RPMI7951 (cell line): Measurements from ENCODE around the gene HES7. TPM values are rescaled to one million over a fixed set of nuclear protein-coding genes. Genes with fewer than 3 reads are reported as not detected.
"Not testable (repeated sequence)": the region's sequence is repeated elsewhere in the genome, so short reads cannot be mapped to it uniquely, and the experiment has no call there.

Experiments used
- DNase-seq: peaks from one replicate; pipeline ENCODE4 v3.0.0-alpha.2; 2012; ENCODE audit warnings: low read depth
- total RNA-seq: library from RNA; depleted of rRNA; stranded (reverse); fragments of >200 nt; shearing (Covaris generic); gene quantifications from 2 replicates; pipeline ENCODE4 v1.2.3, GENCODE V29; 2014; rRNA removed

The HES7 gene
- total RNA-seq: 0.48 TPM in 1 of 2 replicates, not detected in the other

DNA sequence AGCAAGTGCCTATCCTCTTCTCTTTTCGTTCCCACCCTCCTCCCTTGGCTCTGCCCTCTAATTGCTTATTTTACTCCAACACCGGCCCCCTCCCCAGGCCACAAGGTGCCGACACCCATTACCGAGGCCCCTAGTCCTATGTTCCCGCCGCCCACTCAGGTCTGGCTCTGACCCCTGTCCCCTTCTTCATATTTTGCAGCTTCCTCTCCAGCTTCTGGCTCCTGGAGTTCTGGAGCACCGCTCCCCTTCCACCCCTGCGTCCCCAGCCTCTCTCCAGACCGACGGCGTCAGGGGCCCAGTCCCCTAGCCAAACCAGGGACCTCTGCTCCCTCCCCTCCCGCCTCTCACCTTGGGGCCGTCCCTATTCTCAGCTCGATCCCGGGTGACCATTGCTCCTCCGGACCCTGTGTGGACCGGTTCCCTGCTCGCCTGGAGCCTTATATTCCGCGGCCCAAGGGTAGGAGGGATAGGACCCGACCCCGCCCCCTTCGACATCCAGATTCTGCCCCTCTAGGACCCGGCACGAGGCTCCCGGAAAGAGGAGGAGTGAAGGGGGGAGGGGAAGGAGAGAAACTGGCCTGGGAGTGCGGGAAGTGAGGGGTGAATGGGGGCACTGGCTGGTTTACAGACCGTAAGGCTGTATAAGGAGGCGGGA is at the start of gene HES7:
Gene HES7, minus strand, starts transcription at position 412 of the 655 bp plus-strand sequence. Its CDS starts 22 bp downstream, at position 390.
- DNase-seq: no peak

DNA sequence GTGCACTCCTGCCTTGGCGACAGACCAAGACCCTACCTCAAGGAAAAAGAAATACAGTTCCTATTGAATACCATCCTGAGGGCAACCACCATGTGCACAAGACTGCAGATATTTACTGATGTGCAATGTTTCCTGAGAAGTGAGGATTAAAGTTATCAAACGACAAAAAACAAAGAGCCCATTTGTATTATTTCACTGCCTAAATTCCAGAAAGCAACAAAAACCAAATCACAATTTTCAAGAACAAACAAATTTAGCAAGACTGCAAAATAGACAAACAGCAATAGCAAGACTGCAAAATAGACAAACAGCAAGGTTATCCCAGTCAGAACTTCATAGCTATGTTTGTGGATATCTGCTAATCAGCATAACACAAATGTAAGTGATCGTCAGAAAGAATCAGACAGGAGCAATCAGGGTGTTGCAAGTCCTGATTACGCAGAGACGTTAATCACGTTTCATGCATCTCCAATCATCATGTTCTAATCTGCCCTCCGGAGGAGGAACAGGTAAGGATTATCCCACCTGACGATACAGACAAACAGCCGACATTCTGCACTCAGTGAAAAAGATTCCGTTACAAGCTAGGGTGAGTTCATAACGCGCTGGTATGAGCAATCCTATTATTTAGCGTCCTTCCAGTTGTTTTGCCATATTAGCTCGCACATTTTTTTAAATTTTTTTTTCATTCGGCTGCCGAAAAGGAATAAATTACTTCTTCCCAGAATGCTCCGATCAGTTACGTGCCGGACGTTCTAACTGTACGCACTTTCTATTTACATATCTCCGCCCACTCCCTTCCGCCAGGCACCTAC is 49.4 kb upstream of the HES7 start:
- peak; percentile 98 for DNase-seq

DNA sequence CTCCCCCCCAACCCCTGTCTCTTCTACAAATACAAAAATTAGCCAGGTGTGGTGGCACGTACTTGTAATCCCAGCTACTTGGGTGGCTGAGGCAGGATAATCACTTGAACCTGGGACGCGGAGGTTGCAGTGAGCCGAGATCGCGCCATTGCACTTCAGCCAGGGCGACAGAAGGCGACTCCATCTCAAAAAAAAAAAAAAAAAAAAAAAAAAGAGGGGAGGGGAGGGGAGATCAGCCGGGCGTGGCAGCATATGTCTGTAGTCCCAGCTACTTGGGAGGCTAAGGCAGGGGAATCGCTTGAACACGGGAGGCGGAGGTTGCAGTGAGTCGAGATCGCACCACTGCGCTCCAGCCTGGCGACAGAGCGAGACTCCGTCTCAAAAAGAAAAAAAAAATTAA is 46.3 kb upstream of the HES7 start:
- not testable (repeated sequence) for DNase-seq

DNA sequence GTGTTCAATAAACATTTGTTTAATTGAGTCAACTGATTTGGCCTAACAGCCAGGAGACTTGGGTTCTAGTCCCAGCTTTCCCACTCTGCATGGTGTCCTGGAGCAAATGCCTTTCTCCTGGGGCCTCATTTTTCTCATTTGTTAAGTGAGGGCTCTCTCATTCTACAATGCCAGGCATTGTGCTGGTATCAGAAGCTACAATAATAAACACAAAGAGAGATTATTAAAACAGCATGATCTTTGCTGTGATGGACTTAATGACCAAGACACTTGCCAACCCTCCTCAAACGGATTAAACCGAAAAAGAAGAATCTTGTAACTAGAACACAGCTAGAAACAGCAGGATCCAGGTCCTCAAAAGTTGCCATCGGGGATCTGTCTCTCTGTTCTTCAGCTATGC is 43.6 kb upstream of the HES7 start:
- DNase-seq: no peak

DNA sequence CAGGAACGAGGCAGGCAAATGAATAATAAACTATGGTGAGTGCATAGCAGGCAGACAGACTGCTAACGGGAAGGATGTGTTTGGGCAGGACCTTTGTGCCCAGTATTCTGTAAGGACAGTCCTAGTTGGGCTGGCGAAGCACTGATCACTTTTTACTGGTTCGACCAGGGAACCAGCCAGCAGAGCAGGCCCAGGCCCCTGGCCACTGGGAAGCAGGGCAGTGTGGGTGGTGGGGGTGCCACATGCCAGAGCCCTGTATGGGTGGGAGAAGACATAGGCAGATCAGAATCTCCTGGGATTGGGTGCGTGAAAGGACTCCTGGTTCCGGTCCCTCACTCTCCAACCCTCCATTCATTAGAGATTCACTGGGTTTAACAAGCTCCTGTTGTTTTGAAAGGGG is 42.8 kb upstream of the HES7 start:
- DNase-seq: no peak

DNA sequence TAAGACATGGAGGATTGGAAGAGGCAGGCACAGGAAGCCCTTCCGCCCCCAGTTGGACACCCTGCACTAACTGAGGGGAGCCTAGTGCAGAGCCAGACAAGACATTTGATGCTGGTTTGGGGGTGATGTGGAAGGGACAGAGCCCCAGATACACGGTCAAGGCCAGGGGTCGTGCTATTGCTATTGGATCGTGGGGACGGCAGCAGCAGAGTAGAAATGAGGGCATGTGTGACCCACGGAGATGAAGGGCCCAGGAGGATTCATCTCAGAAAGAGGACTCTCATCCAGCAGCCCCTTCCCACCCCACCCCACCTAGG is 40.9 kb upstream of the HES7 start:
- no peak for DNase-seq

DNA sequence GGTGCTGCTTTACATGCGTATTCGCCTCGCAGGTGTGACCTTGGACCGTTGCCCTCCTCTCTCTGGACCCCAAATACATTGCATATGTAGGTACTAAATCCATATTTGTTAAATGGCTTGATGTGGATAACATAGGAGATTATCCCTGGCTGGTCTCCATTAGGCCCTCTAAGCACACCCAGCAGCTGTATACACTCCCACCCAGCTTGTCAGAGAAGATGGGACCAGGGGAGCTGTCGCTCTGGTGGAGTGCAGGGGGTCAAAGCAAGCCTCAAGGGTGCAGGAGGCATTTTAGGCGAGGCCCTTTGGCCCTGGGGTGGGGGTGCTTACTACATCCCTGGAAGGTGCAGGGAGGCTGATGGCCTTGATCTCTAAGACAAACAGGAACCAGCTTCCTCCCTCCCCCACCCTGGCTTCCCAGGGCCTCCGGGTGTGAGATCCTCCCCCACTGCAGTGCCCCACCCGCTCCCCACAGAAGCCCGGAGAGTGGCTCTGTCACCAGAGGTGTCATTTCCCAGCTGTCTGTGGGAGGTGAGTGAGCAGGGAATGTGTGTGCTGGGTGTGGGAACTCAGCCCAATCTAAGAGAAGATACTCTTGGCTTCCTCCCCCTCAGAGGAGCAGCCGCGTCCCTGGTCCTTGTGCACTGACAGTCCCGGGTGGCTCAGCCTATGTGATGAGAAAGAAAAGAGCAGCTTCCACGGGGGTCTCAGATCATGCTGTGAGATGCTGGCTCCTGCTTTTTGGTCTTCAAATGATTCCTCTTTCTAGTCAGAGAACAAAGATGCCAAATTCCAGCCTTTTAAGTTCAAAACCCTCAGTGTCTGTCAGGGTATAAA is 40.3 kb upstream of the HES7 start:
- peak; percentile 77 for DNase-seq

DNA sequence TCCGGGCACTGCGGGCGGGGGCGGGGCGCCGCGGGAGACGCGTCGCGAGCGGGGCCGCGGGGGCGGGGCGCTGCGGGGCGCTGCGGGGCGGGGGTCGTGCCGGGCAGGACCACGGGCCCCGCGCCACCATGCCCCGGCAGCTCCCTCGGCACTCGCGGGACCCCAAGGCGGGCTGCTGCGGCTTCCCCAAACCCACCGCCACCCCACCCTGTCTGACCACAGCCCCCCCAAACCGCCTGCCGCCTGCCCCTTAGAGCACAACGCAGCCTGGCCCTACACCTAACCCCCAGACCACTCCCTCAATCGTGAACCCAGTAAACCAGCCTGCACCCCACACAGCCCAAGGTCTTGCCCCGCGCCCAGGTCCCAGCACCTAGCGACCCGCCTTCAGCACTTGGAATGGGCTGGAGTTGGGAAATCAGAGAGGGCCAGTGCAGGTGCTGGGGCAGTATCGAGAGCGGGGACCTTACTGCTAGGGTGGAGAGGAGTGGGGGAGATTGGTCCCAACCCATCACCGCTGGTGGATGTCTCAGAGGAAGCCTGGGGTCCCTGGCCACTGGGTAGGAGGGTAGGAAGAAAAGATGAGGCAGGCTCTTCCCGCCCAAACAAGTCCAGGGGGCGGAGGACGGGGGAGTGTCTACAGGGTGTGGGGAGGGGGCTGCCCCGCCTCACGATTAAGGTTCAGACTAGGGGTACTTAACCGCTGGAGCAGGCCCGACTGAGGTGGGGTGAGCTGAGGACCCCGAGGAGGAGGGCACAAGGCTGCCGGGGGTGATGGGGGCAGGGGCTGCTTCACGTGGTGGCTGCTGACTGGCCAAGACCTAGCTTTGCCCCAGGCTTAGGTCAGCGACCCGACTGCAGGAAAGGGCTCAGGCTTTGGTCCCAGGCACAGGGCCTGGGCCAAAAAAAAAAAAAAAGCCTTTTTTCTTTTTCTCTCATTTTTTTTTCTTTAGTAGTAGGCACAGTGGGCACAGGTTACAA is 39.4 kb upstream of the HES7 start:
- DNase-seq: no peak

DNA sequence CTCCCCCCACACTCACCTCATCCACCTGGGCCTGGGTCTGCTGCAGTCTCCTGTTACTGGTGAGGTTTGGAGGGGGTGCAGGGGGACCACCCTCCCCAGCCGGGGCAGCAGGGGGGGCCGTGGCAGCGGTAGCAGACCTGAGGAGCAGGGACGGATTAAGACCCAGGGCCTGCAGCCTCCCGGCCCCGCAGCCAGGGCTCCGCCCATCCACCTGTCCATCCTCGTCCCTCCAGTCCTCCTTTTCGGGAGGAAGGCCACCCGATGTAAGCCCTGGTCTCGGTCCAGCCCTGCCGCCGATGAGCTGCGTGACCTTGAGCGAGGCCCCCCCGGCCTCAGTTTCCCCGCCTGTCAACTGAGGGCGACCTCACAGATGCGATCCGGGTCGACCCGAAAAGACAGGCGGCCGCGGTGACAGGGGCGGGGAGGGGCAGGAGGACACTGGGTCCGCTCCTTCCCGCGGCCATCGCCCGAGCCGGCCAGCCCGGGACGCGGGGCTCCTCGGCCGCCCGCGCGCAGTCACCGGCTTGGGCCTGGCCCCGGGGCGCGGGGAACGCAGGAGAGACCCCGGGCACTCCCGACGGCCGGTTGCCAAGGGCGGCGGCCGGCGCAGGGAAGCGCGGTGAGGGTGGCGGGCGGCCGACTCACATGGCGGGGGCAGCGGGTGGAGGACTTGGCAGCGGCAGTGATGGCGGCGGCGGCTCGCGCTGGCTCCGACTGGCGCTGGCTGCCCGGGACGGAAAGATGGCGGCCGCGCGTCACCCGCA is 38.5 kb upstream of the HES7 start, which contains the start of gene VAMP2:
Gene VAMP2, minus strand, starts transcription at position 716 of the 764 bp plus-strand sequence. Its CDS starts 69 bp downstream, at position 647.
- peak; percentile 49 for DNase-seq

DNA sequence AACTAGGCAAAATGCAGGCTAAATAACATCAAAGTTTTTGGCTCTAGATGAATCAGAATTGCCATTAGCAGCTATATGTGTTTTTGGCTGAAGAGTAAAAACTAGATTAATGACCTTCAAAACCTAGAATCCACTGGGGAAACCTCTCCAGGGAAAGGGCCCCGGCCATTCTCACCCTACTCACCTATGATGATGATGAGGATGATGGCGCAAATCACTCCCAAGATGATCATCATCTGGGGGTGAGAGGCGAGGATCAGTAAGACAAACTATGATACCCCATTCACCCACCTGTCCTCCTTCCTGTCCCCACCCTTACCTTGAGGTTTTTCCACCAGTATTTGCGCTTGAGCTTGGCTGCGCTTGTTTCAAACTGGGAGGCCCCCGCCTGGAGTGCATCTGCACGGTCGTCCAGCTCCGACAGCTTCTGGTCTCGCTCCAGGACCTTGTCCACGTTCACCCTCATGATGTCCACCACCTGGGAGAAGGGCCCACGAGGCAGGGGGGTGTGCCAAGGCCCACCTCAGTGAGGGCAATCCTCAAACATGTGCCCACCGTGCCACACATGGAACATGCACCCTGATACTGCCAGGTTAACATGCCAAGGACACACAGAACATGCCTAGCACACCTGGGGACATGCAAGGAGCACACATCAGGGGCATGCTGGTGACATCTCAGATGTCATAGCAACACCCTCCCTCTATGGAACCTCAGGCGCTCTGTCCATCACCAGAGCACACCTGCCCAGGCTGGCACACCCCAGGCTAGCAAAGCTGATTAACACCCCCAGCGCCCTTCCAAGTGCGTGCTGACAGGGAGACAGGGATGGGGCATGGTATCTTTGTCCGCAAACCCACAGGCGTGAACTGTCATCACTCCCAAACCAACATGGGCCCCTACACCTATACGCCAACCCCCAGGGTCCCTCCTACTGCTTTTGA is 37.7 kb upstream of the HES7 start:
- no peak for DNase-seq

DNA sequence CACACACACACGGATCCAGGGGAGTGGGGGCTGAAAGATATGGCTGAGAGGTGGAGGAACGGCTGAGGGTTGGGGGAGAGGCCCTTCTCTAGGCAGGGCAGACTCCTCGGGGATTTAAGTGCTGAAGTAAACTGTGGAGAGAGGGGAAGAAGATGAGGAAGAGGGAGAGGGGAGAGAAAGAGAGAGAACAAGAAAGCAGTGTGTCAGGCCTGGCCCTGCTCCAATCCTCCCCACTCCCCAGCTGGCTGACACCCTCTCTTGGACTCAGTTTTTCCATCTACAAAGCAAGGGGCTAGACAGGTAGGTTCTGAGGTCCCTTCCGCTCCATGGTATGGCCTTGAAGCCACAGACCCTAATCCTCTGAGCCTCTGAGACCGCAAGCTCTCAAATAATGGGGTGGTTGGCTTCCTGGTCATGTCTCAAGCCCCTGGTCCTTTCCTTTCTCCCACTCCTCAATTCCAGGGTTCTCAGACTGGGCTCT is 36.9 kb upstream of the HES7 start:
- no peak for DNase-seq

DNA sequence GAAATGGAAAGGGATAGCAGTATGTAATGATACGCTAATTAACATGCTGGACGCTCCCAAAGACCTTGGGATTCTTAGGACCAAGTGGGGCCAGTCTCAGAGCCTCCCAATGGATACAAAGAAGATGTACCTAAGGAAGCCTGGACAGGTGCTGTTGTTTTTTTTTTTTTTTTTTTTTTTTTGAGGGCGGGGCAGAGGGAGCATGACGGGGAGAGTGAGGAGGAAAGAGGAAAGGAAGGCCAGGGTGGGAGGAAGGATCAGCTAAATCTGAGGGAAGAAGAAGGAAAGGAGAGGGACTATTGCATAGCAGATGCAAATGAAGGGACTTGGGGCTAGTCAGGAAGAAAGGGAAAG is 36.3 kb upstream of the HES7 start:
- no peak for DNase-seq

DNA sequence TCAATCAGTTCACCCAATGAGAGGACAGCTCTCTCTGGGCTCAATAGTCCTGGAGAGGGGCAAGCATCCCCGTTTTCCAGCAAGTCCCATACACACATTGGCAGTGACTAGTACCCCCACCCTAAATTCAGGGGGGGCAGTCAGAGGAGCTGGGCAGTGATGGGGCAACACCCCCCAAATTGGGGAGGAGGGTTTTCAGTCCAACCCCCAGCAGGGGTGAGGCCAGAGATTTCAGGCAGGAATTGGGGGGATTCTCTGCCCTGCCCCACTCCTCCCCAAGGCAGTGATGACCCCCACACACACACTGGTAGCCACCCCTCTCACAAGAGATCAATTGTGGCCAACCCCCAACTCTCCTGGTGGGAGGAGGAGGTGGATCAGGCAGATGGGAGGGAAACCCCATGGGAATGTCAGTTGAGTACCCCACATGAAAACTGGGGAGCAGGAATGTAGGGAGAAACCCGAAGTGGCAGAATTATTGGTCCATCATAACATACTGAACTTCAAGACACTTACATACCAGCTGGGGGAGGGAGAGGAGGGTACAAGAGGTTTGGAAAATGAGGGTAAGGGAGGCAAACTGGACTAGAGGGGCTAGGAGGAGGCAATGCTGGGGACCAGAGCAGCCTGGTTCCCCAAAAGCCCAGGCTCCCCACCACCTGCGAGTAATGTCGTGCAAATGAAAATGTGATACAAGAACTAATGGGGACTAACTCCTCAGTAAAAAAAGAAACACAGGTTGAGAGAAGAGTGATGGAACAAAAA is 35.7 kb upstream of the HES7 start:
- DNase-seq: no peak

DNA sequence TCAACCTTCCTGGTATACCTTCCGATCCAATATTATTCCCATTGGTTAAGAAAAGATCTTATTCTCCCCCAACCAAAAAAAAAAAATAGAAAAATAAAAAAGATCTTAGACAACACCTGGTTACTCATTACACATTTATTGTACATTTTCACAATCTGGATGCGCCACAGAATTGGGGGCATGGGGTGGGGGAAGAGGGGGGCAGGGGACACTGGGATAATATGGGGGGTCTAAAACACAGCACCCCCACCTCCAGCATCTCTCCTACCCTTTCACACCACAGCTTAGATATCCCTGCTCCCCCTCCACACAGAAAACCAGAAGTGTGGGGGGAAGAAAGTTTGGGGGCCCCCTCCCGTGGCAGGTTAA is 35.1 kb upstream of the HES7 start:
- no peak for DNase-seq

DNA sequence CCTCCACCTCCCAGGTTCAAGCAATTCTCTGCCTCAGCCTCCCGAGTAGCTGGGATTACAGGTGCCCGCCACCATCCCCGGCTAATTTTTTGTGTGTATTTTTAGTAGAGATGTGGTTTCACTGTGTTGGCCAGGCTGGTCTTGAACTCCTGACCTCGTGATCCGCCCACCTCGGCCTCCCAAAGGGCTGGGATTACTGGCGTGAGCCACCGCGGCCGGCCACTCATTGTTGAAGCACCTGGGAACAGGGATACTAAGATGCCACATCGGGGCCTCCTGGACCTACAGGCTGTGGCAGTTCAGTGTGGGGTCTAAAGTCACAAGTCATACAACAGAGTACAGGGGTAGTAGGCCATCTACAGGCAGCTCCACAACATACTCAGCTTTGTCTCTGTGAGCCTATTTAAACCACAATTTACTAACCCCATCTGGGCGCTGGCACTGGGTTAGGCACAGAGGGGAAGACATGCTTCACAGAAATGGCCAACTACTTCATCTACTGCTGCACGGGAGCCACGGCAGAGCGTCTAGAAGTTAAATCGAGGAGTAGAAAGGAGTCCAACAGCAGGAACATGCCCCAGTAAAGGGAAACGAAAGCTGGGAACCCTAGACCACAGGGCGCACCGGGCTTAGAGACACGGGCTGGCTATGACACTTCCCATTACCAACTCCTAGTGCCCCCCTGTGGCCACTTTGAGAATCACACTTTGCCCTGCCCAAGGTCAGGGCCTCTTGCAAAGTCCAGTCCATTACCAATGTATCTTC is 34.5 kb upstream of the HES7 start:
- DNase-seq: peak; percentile 79

DNA sequence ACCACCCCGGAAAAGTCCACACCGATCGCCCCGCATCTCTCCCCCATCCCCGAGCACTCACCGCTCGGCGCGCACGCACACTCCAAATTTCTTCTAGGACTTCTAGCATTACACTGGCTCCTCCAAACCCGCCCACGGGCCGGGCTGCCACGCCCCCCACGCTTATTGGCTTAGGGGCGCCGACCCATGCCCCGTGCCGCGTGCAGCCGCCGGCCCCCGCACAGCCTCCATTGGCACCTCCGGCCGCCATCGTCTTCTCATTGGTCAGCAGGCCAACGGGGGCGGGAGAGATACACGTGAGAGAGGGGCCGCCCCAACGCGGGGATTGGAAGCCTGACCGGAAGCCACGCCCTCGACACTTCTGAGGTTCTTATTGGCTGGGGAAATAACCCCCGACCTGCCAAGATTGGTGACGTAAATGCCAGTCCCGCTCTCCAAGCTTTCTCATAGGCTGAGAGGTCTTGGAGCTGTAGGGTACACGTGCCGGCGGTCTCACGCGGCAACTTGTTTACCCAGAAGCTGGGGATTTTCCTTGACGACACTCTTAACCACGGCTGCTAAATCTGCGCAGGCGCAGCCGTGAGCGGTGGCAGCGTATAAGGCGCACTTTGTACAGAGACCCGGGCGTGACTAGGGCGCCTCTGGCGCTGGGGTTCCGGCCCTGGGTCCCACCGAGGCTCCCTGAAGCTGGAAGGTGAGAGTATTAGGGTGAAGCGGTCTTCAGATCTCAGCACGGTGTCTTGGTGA is 32.5 kb upstream of the HES7 start:
- DNase-seq: peak; percentile 100

DNA sequence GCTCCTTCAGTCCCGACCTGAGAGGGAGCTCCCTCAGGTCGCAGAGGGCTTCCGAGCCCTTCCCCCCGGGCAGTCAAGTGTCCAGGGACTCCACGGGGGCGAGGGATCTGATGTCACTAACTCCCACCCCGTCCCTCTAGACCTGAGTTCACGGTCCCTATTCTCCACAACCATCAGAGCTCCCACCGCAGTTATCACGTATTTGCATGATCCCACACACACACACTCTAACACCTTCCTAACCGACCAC is 32.0 kb upstream of the HES7 start:
- no peak for DNase-seq
